Uterus (tissue), 4 donors: Measurements from ENCODE around the gene DEAF1. TPM values are rescaled to one million over a fixed set of nuclear protein-coding genes. Genes with fewer than 3 reads are reported as not detected.

Experiments
- DNase-seq, 2 donors: peaks; one replicate each; pipeline ENCODE4 v3.0.0-alpha.2; 2019 to 2020
- H3K27ac ChIP-seq, 2 donors: fragments of 200-600 bp; sonication (generic); 1 replicate in 1 of 2; 2 replicates in 1 of 2; pipeline ENCODE4 v1.5.1; 2016 to 2018
- H3K27me3 ChIP-seq, 2 donors: fragments of 200-600 bp; sonication (generic); one replicate each; pipeline ENCODE4 v1.5.1; 2018 to 2019; ENCODE audit warnings: control low read depth in 1 of 2
- H3K36me3 ChIP-seq, 2 donors: fragments of 200-600 bp; sonication (generic); one replicate each; pipeline ENCODE4 v1.5.1; 2019; ENCODE audit warnings: control low read depth in 1 of 2
- H3K4me1 ChIP-seq, 2 donors: fragments of 200-600 bp; sonication (generic); one replicate each; pipeline ENCODE4 v1.5.1; 2018 to 2019; ENCODE audit warnings: control low read depth in 1 of 2
- H3K4me3 ChIP-seq, 2 donors: fragments of 200-600 bp; sonication (generic); 1 replicate in 1 of 2; 2 replicates in 1 of 2; pipeline ENCODE4 v1.5.1; 2018 to 2019; ENCODE audit warnings: mild to moderate bottlenecking in 1 of 2
- H3K9me3 ChIP-seq, 2 donors: fragments of 200-600 bp; sonication (generic); one replicate each; pipeline ENCODE4 v1.5.1; 2019; ENCODE audit warnings: control low read depth in 1 of 2
- CTCF ChIP-seq, 4 experiments: fragments of 200-600 bp in 2 of 4; fragments of 450-650 bp in 2 of 4; sonication (generic) in 2 of 4; IDR thresholded peaks; one replicate each; pipeline ENCODE4 v1.5.1; 2016 to 2019; ENCODE audit warnings: antibody characterized with exemption in 4 of 4, mild to moderate bottlenecking in 2 of 4, moderate library complexity in 1 of 4
- POLR2A ChIP-seq, 2 donors: fragments of 450-650 bp; IDR thresholded peaks; one replicate each; pipeline ENCODE4 v1.6.1; 2016; ENCODE audit warnings: antibody characterized with exemption in 2 of 2, mild to moderate bottlenecking in 1 of 2, moderate library complexity in 1 of 2
- intact Hi-C: fragments of 100-400 bp; cut with DNase I; formaldehyde crosslinking; loops from one replicate; pipeline ENCODE4 v1.15.1; 2023; ENCODE audit warnings: low total_unique reads
- total RNA-seq, 4 donors: library from RNA; depleted of rRNA in 3 of 4; stranded (reverse); fragments of >200 nt in 3 of 4; gene quantifications; one replicate each; pipeline versions ENCODE4 v1.1.0 to v1.2.4, GENCODE V29; 2014 to 2023
- donor health status: DM: yes; HTN: yes; CAD: no.

DEAF1 gene
- total RNA-seq, 4 donors from 2014 or later, result 7.9 to 45.6 (median 20.4) TPM

GRCh38 chr11:733072-733471, 38.0 kb upstream of the DEAF1 start:
- TF ChIP-seq POLR2A (IDR thresholded peaks at IDR 0.05) (no peak), CTCF (IDR thresholded peaks at IDR 0.05) (no peak)
- no peak for DNase-seq
- intact Hi-C loops, result no loop called here
- Histone ChIP-seq H3K4me1 (peaks cover 0 to 6% of the 10 kb centered on the region in 2 donors), H3K36me3 (no peaks in the 10 kb centered on the region), H3K4me3 (no peak overlapping the region), H3K27ac (no peak overlapping the region), H3K9me3 (no peaks in the 10 kb centered on the region), H3K27me3 (no peaks in the 10 kb centered on the region)

GRCh38 chr11:729492-730074, 34.6 kb upstream of the DEAF1 start:
- no peak for DNase-seq
- Histone ChIP-seq H3K36me3 (no peaks in the 10 kb centered on the region), H3K27ac (no peak overlapping the region), H3K4me3 (no peak overlapping the region), H3K9me3 (no peaks in the 10 kb centered on the region), H3K4me1 (peaks cover 0 to 10% of the 10 kb centered on the region in 2 donors), H3K27me3 (no peaks in the 10 kb centered on the region)
- intact Hi-C loops, result no loop called here
- no peak for TF ChIP-seq POLR2A (IDR thresholded peaks at IDR 0.05)
- no peak for TF ChIP-seq CTCF (IDR thresholded peaks at IDR 0.05)

GRCh38 chr11:728901-729491, 34.0 kb upstream of the DEAF1 start:
- Histone ChIP-seq H3K27ac (no peak overlapping the region), H3K4me3 (no peak overlapping the region), H3K9me3 (no peaks in the 10 kb centered on the region), H3K27me3 (no peaks in the 10 kb centered on the region), H3K36me3 (no peaks in the 10 kb centered on the region), H3K4me1 (peaks cover 0 to 10% of the 10 kb centered on the region in 2 donors)
- TF ChIP-seq CTCF (IDR thresholded peaks at IDR 0.05) (no peak), POLR2A (IDR thresholded peaks at IDR 0.05) (no peak)
- no peak for DNase-seq
- intact Hi-C loops, result no loop called here

- DNase-seq, result peak; percentile 88 to 91
- no peaks in the 10 kb centered on the region for H3K36me3 ChIP-seq
- intact Hi-C loops, result no loop called here
- peak overlapping the region; percentile 63 to 72 for H3K27ac ChIP-seq
- no peaks in the 10 kb centered on the region for H3K27me3 ChIP-seq
- H3K9me3 ChIP-seq, result no peaks in the 10 kb centered on the region
- peaks cover 0 to 10% of the 10 kb centered on the region in 2 donors for H3K4me1 ChIP-seq
- TF ChIP-seq POLR2A (IDR thresholded peaks at IDR 0.05) (peak in 1 of 2 donors; percentile 29), CTCF (IDR thresholded peaks at IDR 0.05) (peak; percentile 95 to 99 (median 98))
- no peak overlapping the region for H3K4me3 ChIP-seq
These were observed 33.1 kb upstream of the DEAF1 start for GRCh38 chr11:727859-728748.

GRCh38 chr11:727281-727701, 32.3 kb upstream of the DEAF1 start:
- no peak for TF ChIP-seq CTCF (IDR thresholded peaks at IDR 0.05)
- TF ChIP-seq POLR2A (IDR thresholded peaks at IDR 0.05), result no peak
- no peaks in the 10 kb centered on the region for H3K9me3 ChIP-seq
- no peaks in the 10 kb centered on the region for H3K36me3 ChIP-seq
- peaks cover 0 to 10% of the 10 kb centered on the region in 2 donors for H3K4me1 ChIP-seq
- no peak for DNase-seq
- no peak overlapping the region for H3K4me3 ChIP-seq
- H3K27me3 ChIP-seq, result no peaks in the 10 kb centered on the region
- peak overlapping the region; percentile 63 to 72 for H3K27ac ChIP-seq
- intact Hi-C loops, result no loop called here
